CD14-positive monocyte (primary cell): ENCODE measurements around the gene PDIA5. TPM values are rescaled to one million over a fixed set of nuclear protein-coding genes. Genes with fewer than 3 reads are reported as not detected.

Source experiments
- DNase-seq, 3 donors: peaks; one replicate each; pipeline ENCODE4 v3.0.0-alpha.2; 2011 to 2022
- H2AFZ ChIP-seq: 2 replicates; pipeline ENCODE4 v1.6.0; 2012; ENCODE audit warnings: mild to moderate bottlenecking, low read depth, low read length, inconsistent platforms; ENCODE audit not compliant: insufficient read depth, poor library complexity, severe bottlenecking
- H3K27ac ChIP-seq, 2 donors: 1 replicate in 1 of 2; 2 replicates in 1 of 2; pipeline ENCODE4 v1.5.1; 2012 to 2013; ENCODE audit warnings: low read length in 2 of 2, control low read depth in 1 of 2, inconsistent platforms in 1 of 2, low read depth in 1 of 2, mild to moderate bottlenecking in 1 of 2
- H3K27me3 ChIP-seq, 2 donors: one replicate each; pipeline versions ENCODE4 v1.6.0 to v1.6.1; 2011 to 2013; ENCODE audit warnings: low read length in 2 of 2; ENCODE audit not compliant: control insufficient read depth in 2 of 2, insufficient read depth in 2 of 2
- H3K36me3 ChIP-seq, 2 donors: replicated peaks in 1 of 2; 1 replicate in 1 of 2; 2 replicates in 1 of 2; pipeline versions ENCODE4 v1.5.1 to v1.6.1; 2012 to 2013; ENCODE audit warnings: low read length in 2 of 2, control low read depth in 1 of 2, inconsistent platforms in 1 of 2, mild to moderate bottlenecking in 1 of 2; ENCODE audit not compliant: insufficient read depth in 2 of 2, control insufficient read depth in 1 of 2
- H3K4me1 ChIP-seq, 2 donors: 1 replicate in 1 of 2; 2 replicates in 1 of 2; pipeline versions ENCODE4 v1.5.1 to v1.6.1; 2012 to 2013; ENCODE audit warnings: low read length in 2 of 2, control low read depth in 1 of 2, inconsistent platforms in 1 of 2, mild to moderate bottlenecking in 1 of 2, moderate library complexity in 1 of 2; ENCODE audit not compliant: insufficient read depth in 2 of 2, control insufficient read depth in 1 of 2
- H3K4me2 ChIP-seq: replicated peaks from 2 replicates; pipeline ENCODE3; 2012; ENCODE audit warnings: low read length, moderate library complexity, mild to moderate bottlenecking; ENCODE audit not compliant: poor library complexity, severe bottlenecking; ENCODE audit errors: extremely low read depth
- H3K4me3 ChIP-seq, 3 experiments: fragments of 200-600 bp in 1 of 3; sonication (generic) in 1 of 3; replicated peaks in 1 of 3; 1 replicate in 2 of 3; 2 replicates in 1 of 3; pipeline ENCODE4 v1.5.1; 2011 to 2013; ENCODE audit warnings: low read length in 3 of 3, mild to moderate bottlenecking in 3 of 3, control low read depth in 2 of 3, low read depth in 2 of 3, inconsistent platforms in 1 of 3, moderate library complexity in 1 of 3
- H3K79me2 ChIP-seq: 2 replicates; pipeline ENCODE4 v1.6.0; 2012; ENCODE audit warnings: mild to moderate bottlenecking, control low read depth, inconsistent platforms, low read length, moderate library complexity; ENCODE audit not compliant: insufficient read depth
- H3K9ac ChIP-seq: 2 replicates; pipeline ENCODE4 v1.6.0; 2017; ENCODE audit warnings: low read length, mild to moderate bottlenecking; ENCODE audit not compliant: insufficient read depth, poor library complexity, severe bottlenecking
- H3K9me3 ChIP-seq, 2 donors: replicated peaks in 1 of 2; 1 replicate in 1 of 2; 2 replicates in 1 of 2; pipeline versions ENCODE4 v1.5.1 to v1.6.1; 2012 to 2013; ENCODE audit warnings: low read length in 2 of 2, control low read depth in 1 of 2; ENCODE audit not compliant: control insufficient read depth in 1 of 2, insufficient read depth in 1 of 2
- H4K20me1 ChIP-seq: 2 replicates; pipeline ENCODE4 v1.6.0; 2012; ENCODE audit warnings: mild to moderate bottlenecking, low read length, control low read depth, moderate library complexity; ENCODE audit not compliant: insufficient read depth
- H3K27ac Mint-ChIP-seq, 7 donors: one replicate each; pipeline ENCODE4 v1.8.0; 2020; ENCODE audit warnings: mild to moderate bottlenecking in 7 of 7, mixed read lengths in 7 of 7, moderate library complexity in 6 of 7, inconsistent platforms in 2 of 7
- H3K27me3 Mint-ChIP-seq, 3 donors: one replicate each; pipeline ENCODE4 v1.8.0; 2021 to 2022; ENCODE audit warnings: low read depth in 3 of 3, mild to moderate bottlenecking in 3 of 3, mixed read lengths in 3 of 3, moderate library complexity in 3 of 3, inconsistent platforms in 1 of 3
- H3K36me3 Mint-ChIP-seq, 2 donors: one replicate each; pipeline ENCODE4 v1.8.0; 2020; ENCODE audit warnings: mixed read lengths in 2 of 2, inconsistent platforms in 1 of 2, mild to moderate bottlenecking in 1 of 2
- H3K4me1 Mint-ChIP-seq: one replicate; pipeline ENCODE4 v1.8.0; 2020; ENCODE audit warnings: mild to moderate bottlenecking, mixed read lengths
- H3K4me3 Mint-ChIP-seq, 2 donors: one replicate each; pipeline ENCODE4 v1.8.0; 2020; ENCODE audit warnings: mild to moderate bottlenecking in 2 of 2, mixed read lengths in 2 of 2, moderate library complexity in 1 of 2
- H3K9me3 Mint-ChIP-seq, 7 donors: one replicate each; pipeline ENCODE4 v1.8.0; 2020 to 2022; ENCODE audit warnings: mixed read lengths in 7 of 7, mild to moderate bottlenecking in 6 of 7, moderate library complexity in 6 of 7, inconsistent platforms in 2 of 7
- WGBS: methylation state at CpG from one replicate; pipeline ENCODE4 v1.1.5; 2013; ENCODE audit warnings: missing lambda C conversion rate; ENCODE audit not compliant: insufficient coverage; 5-methylcytosine and 5-hydroxymethylcytosine counted together
- intact Hi-C, 2 donors: fragments of 100-400 bp; cut with micrococcal nuclease; formaldehyde crosslinking; loops; one replicate each; pipeline versions ENCODE4 v1.15.0 to v1.15.1; 2023
- polyA plus RNA-seq, 3 donors: library from polyadenylated mRNA; depleted of rRNA in 1 of 3; unstranded in 2 of 3; stranded (reverse) in 1 of 3; fragments of 300-500 nt in 2 of 3; fragments of >200 nt in 1 of 3; fragmentation: Illumina TruSeq in 2 of 3; gene quantifications; 1 replicate in 2 of 3; 2 replicates in 1 of 3; pipeline ENCODE4 v1.2.3, GENCODE V29; 2012 to 2021
- TF ChIP-seq, protein P1 (sequence below): fragments of 200-600 bp; IDR thresholded peaks from one replicate; pipeline ENCODE4 v1.8.0; 2022; ENCODE audit warnings: antibody characterized with exemption, mild to moderate bottlenecking

The PDIA5 gene
- polyA plus RNA-seq, 3 donors: 7.1 to 10.0 (median 9.2) TPM

GRCh38 chr3:123119388-123119787 is 52.6 kb downstream of the PDIA5 start:
- intact Hi-C loops: no loop called here
- no CpG with 5 or more reads among the region's 4 CpGs for WGBS
- no peak overlapping the region for H3K4me3 Mint-ChIP-seq
- no peaks in the 10 kb centered on the region for H3K79me2 ChIP-seq
- no peaks in the 10 kb centered on the region for H3K9me3 ChIP-seq
- peaks cover 0 to 1% (median 0%) of the 10 kb centered on the region in 3 donors for H3K27me3 Mint-ChIP-seq
- H3K27me3 ChIP-seq: no peaks in the 10 kb centered on the region
- no peak for DNase-seq
- peaks cover 2% of the 10 kb centered on the region for H3K4me1 Mint-ChIP-seq
- H3K9me3 Mint-ChIP-seq: no peaks in the 10 kb centered on the region
- no peak overlapping the region for H3K9ac ChIP-seq
- no peak overlapping the region for H2AFZ ChIP-seq
- peaks cover 0 to under 1% of the 10 kb centered on the region in 2 donors for H3K4me1 ChIP-seq
- no peak overlapping the region for H3K4me3 ChIP-seq
- H3K27ac Mint-ChIP-seq: no peak overlapping the region
- no peak overlapping the region for H3K27ac ChIP-seq
- H3K36me3 Mint-ChIP-seq: peaks cover 74 to 78% of the 10 kb centered on the region in 2 donors
- H3K4me2 ChIP-seq: no peak overlapping the region
- H3K36me3 ChIP-seq: peaks cover 35 to 96% of the 10 kb centered on the region in 2 donors
- H4K20me1 ChIP-seq: no peaks in the 10 kb centered on the region
- TF ChIP-seq, protein P1, sequence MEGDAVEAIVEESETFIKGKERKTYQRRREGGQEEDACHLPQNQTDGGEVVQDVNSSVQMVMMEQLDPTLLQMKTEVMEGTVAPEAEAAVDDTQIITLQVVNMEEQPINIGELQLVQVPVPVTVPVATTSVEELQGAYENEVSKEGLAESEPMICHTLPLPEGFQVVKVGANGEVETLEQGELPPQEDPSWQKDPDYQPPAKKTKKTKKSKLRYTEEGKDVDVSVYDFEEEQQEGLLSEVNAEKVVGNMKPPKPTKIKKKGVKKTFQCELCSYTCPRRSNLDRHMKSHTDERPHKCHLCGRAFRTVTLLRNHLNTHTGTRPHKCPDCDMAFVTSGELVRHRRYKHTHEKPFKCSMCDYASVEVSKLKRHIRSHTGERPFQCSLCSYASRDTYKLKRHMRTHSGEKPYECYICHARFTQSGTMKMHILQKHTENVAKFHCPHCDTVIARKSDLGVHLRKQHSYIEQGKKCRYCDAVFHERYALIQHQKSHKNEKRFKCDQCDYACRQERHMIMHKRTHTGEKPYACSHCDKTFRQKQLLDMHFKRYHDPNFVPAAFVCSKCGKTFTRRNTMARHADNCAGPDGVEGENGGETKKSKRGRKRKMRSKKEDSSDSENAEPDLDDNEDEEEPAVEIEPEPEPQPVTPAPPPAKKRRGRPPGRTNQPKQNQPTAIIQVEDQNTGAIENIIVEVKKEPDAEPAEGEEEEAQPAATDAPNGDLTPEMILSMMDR: no peak

GRCh38 chr3:123119802-123120201 is 53.0 kb downstream of the PDIA5 start:
- TF ChIP-seq, protein P1: no peak
- H3K9ac ChIP-seq: no peak overlapping the region
- DNase-seq: no peak
- H3K4me1 ChIP-seq: no peaks in the 10 kb centered on the region
- 95% methylated on average over 5 of the region's 5 CpGs for WGBS
- peaks cover 38 to 96% of the 10 kb centered on the region in 2 donors for H3K36me3 ChIP-seq
- Mint-ChIP-seq H3K4me1 (no peaks in the 10 kb centered on the region), H3K4me3 (no peak overlapping the region), H3K27me3 (peaks cover 0 to 1% (median 0%) of the 10 kb centered on the region in 3 donors), H3K9me3 (no peaks in the 10 kb centered on the region), H3K36me3 (peaks cover 76 to 77% of the 10 kb centered on the region in 2 donors), H3K27ac (peak overlapping the region in 1 of 7 donors; percentile 22)
- H3K27ac ChIP-seq: no peak overlapping the region
- no peak overlapping the region for H3K4me2 ChIP-seq
- H3K4me3 ChIP-seq: no peak overlapping the region
- H3K27me3 ChIP-seq: no peaks in the 10 kb centered on the region
- no peaks in the 10 kb centered on the region for H4K20me1 ChIP-seq
- intact Hi-C loops: no loop called here
- no peaks in the 10 kb centered on the region for H3K9me3 ChIP-seq
- H3K79me2 ChIP-seq: no peaks in the 10 kb centered on the region
- no peak overlapping the region for H2AFZ ChIP-seq
